BLaER1 (cell line): ENCODE measurements around the gene SDC1.

Experiments used
- H3K27ac ChIP-seq: shearing (Covaris generic); formaldehyde crosslinking; 2 replicates; pipeline ENCODE4 v1.8.1; 2022
- H3K27me3 ChIP-seq: shearing (Covaris generic); formaldehyde crosslinking; 2 replicates; pipeline ENCODE4 v1.8.1; 2022
- H3K36me3 ChIP-seq: shearing (Covaris generic); formaldehyde crosslinking; 2 replicates; pipeline ENCODE4 v1.8.1; 2022
- H3K4me1 ChIP-seq: shearing (Covaris generic); formaldehyde crosslinking; 2 replicates; pipeline ENCODE4 v1.8.1; 2022
- H3K4me2 ChIP-seq: shearing (Covaris generic); formaldehyde crosslinking; 2 replicates; pipeline ENCODE4 v1.8.1; 2022
- H3K4me3 ChIP-seq: shearing (Covaris generic); formaldehyde crosslinking; 2 replicates; pipeline ENCODE4 v1.8.1; 2022
- H3K9ac ChIP-seq: shearing (Covaris generic); formaldehyde crosslinking; 2 replicates; pipeline ENCODE4 v1.8.1; 2022
- H3K9me3 ChIP-seq: shearing (Covaris generic); formaldehyde crosslinking; 2 replicates; pipeline ENCODE4 v1.8.1; 2022
- H4K20me1 ChIP-seq: shearing (Covaris generic); formaldehyde crosslinking; 2 replicates; pipeline ENCODE4 v1.8.1; 2022
- Cebpa-rat ChIP-seq: shearing (Covaris generic); IDR thresholded peaks from 2 replicates; pipeline ENCODE4 v1.8.1; 2022

The SDC1 gene

DNA sequence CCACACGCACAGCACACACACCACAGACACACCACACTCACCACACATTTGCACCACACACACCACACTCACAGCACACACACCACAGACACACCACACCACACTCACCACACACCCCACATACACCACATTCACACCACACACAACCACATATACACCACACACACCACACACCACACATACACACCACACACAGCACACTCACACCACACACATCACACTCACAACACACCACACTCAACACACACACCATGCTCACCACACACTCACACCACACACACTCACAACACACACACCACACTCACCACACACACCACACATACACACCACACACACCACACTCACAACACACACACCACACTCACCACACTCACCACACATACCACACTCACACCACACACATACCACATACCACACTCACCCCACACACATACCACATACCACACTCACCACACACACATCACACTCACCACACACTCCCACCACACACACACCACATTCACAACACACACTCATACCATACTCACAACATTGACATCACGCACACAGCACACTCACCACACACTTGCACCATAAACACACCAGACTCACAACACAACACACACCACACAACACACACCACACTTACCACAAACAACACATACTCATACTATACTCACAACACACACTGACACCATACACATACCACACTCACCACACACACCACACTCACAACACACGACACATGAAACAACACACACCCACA lies 60.0 kb downstream of the SDC1 start:
- H3K4me2 ChIP-seq = no peak overlapping the region
- H3K9ac ChIP-seq = no peak overlapping the region
- no peaks in the 10 kb centered on the region for H4K20me1 ChIP-seq
- H3K27me3 ChIP-seq = no peaks in the 10 kb centered on the region
- no peak overlapping the region for H3K4me3 ChIP-seq
- TF ChIP-seq Cebpa-rat = no peak
- H3K36me3 ChIP-seq = no peaks in the 10 kb centered on the region
- H3K4me1 ChIP-seq = peaks cover 13% of the 10 kb centered on the region
- H3K27ac ChIP-seq = no peak overlapping the region
- H3K9me3 ChIP-seq = no peaks in the 10 kb centered on the region

- H3K36me3 ChIP-seq = no peaks in the 10 kb centered on the region
- no peaks in the 10 kb centered on the region for H4K20me1 ChIP-seq
- H3K27me3 ChIP-seq = no peaks in the 10 kb centered on the region
- H3K9ac ChIP-seq = no peak overlapping the region
- no peaks in the 10 kb centered on the region for H3K9me3 ChIP-seq
- H3K4me2 ChIP-seq = no peak overlapping the region
- TF ChIP-seq Cebpa-rat = no peak
- H3K27ac ChIP-seq = no peak overlapping the region
- peaks cover 13% of the 10 kb centered on the region for H3K4me1 ChIP-seq
- H3K4me3 ChIP-seq = no peak overlapping the region
Observed at GRCh38 chr2:20164061-20164733, 60.7 kb downstream of the SDC1 start.

DNA sequence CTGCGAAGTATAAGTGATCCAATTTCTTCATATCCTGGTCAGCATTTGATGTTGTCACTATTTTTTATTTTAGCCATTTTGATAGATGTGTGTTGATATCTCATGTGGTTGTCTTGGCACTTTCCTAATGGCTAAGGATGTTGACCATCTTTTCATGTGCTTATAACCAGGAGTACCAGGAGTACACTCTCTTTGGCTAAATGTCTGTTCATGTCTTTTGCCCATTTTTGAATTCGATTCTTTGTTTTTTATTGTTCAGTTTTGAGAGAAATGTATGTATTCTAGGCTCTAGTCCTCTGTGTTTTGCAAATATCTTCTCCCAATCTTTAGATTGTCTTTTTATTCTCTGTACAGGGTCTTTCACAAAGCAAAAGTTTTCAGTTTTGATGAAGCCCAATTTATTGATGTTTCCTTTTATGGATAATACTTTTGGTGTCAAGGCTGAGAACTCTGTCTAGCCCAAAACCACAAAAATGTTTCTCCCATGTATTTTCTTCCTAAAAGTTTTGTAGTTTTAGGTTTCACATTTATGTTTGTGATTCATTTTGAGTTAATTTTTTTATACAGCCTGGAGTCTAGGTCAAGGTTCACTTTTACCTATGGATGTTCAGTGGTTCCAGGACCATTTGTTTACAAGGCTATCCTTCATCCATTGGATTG lies 65.4 kb downstream of the SDC1 start:
- no peaks in the 10 kb centered on the region for H3K27me3 ChIP-seq
- no peaks in the 10 kb centered on the region for H4K20me1 ChIP-seq
- H3K27ac ChIP-seq = no peak overlapping the region
- no peak overlapping the region for H3K9ac ChIP-seq
- no peak overlapping the region for H3K4me3 ChIP-seq
- H3K9me3 ChIP-seq = no peaks in the 10 kb centered on the region
- no peaks in the 10 kb centered on the region for H3K36me3 ChIP-seq
- no peak for TF ChIP-seq Cebpa-rat
- no peaks in the 10 kb centered on the region for H3K4me1 ChIP-seq
- H3K4me2 ChIP-seq = no peak overlapping the region

DNA sequence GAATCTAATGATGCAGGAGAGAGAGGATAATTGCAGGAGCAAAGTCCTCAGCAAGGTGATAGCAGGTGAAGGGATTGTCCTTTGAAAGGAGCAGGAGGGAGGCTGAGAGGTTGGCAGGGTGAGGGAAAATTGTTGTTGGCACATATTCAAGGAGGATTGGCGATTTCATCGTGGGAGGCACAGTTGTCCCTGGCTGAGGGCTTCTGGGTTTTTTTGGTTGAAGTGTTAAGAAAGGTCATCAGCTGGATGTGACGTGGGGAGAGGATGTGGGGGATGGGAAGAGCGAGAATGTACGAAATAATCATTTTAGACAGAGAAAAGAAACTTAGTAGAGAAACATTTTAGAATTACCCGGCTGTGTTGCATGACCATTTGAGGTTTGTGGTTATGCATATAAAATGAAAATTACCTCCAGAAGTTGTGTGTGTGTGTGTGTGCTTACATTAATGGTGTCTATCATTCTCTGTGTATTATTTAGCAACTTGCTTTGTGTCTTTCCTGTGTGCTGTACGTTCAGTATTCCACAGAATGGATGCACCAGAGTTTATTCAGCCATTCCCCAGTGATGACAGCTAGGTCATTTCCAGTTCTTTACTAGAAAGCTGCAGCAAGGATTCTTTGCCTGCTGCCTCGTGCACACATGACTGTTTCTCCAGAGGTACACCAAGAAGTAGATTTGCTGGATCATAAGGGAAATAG lies 67.6 kb downstream of the SDC1 start:
- no peak overlapping the region for H3K27ac ChIP-seq
- no peaks in the 10 kb centered on the region for H3K9me3 ChIP-seq
- no peak overlapping the region for H3K4me3 ChIP-seq
- H3K9ac ChIP-seq = no peak overlapping the region
- H4K20me1 ChIP-seq = no peaks in the 10 kb centered on the region
- no peaks in the 10 kb centered on the region for H3K36me3 ChIP-seq
- no peak for TF ChIP-seq Cebpa-rat
- H3K4me1 ChIP-seq = no peaks in the 10 kb centered on the region
- no peak overlapping the region for H3K4me2 ChIP-seq
- no peaks in the 10 kb centered on the region for H3K27me3 ChIP-seq

GRCh38 chr2:20156836-20157192 lies 68.1 kb downstream of the SDC1 start:
- no peak for TF ChIP-seq Cebpa-rat
- H3K27me3 ChIP-seq = no peaks in the 10 kb centered on the region
- H4K20me1 ChIP-seq = no peaks in the 10 kb centered on the region
- H3K4me2 ChIP-seq = no peak overlapping the region
- no peaks in the 10 kb centered on the region for H3K36me3 ChIP-seq
- H3K4me1 ChIP-seq = no peaks in the 10 kb centered on the region
- no peak overlapping the region for H3K9ac ChIP-seq
- no peak overlapping the region for H3K27ac ChIP-seq
- no peak overlapping the region for H3K4me3 ChIP-seq
- H3K9me3 ChIP-seq = no peaks in the 10 kb centered on the region

DNA sequence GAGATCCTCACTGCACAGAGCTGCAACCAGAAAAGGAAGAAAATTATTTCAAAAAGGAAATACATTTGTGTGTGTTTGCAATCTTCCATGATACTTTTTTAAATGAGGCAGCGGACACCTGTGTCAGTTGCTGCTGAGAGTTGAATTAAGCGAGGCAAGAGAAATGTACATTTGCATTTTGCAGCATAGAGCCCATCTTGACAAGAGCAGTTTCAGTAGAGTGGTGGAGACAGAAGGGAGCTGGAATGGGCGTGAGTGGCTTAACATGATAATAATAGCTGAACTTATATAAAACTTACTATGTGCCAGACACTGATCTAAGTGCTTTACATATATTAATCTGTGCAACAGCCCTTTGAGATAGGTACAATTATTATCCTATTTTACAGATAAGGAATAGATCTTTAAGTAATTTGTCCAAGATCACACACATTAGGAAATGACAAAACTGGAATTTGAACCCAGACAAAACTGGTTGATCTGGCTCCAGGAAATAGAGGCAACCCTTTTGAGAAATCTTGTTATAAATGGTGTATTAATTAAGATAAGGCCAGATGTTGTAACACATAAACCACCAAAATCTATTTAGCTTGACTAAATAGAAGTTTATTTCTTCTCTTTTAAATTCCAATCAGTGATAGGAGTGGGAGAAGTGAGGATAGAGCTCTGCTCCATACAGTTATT lies 68.7 kb downstream of the SDC1 start:
- no peaks in the 10 kb centered on the region for H4K20me1 ChIP-seq
- no peak overlapping the region for H3K4me3 ChIP-seq
- H3K36me3 ChIP-seq = no peaks in the 10 kb centered on the region
- no peak for TF ChIP-seq Cebpa-rat
- H3K4me1 ChIP-seq = peaks cover 1% of the 10 kb centered on the region
- H3K27me3 ChIP-seq = no peaks in the 10 kb centered on the region
- H3K9me3 ChIP-seq = no peaks in the 10 kb centered on the region
- no peak overlapping the region for H3K4me2 ChIP-seq
- no peak overlapping the region for H3K27ac ChIP-seq
- no peak overlapping the region for H3K9ac ChIP-seq

- no peaks in the 10 kb centered on the region for H3K27me3 ChIP-seq
- H3K9ac ChIP-seq = no peak overlapping the region
- H4K20me1 ChIP-seq = no peaks in the 10 kb centered on the region
- no peak overlapping the region for H3K27ac ChIP-seq
- TF ChIP-seq Cebpa-rat = no peak
- no peaks in the 10 kb centered on the region for H3K9me3 ChIP-seq
- H3K4me2 ChIP-seq = no peak overlapping the region
- no peak overlapping the region for H3K4me3 ChIP-seq
- H3K36me3 ChIP-seq = no peaks in the 10 kb centered on the region
- peaks cover 14% of the 10 kb centered on the region for H3K4me1 ChIP-seq
Observed at GRCh38 chr2:20153131-20153851, 71.6 kb downstream of the SDC1 start.

- H3K9me3 ChIP-seq = no peaks in the 10 kb centered on the region
- H3K4me2 ChIP-seq = peak overlapping the region; percentile 52
- no peak overlapping the region for H3K4me3 ChIP-seq
- no peak overlapping the region for H3K27ac ChIP-seq
- no peak for TF ChIP-seq Cebpa-rat
- no peaks in the 10 kb centered on the region for H4K20me1 ChIP-seq
- no peaks in the 10 kb centered on the region for H3K27me3 ChIP-seq
- no peak overlapping the region for H3K9ac ChIP-seq
- no peaks in the 10 kb centered on the region for H3K36me3 ChIP-seq
- peaks cover 14% of the 10 kb centered on the region for H3K4me1 ChIP-seq
Observed at GRCh38 chr2:20150806-20151571, 73.9 kb downstream of the SDC1 start.
